Lower leg skin (tissue), 4 donors: Measurements from ENCODE around the gene ETS1. TPM values are rescaled to one million over a fixed set of nuclear protein-coding genes. Genes with fewer than 3 reads are reported as not detected.

Source experiments
- DNase-seq, 2 donors: peaks; one replicate each; pipeline ENCODE4 v3.0.0-alpha.2; 2019; ENCODE audit warnings: low spot score in 2 of 2
- H3K4me3 ChIP-seq: fragments of 200-600 bp; sonication (generic); 2 replicates; pipeline ENCODE4 v1.5.1; 2017; ENCODE audit warnings: mild to moderate bottlenecking, low read depth; ENCODE audit not compliant: poor library complexity, severe bottlenecking
- POLR2A ChIP-seq, 2 donors: fragments of 450-650 bp; IDR thresholded peaks; one replicate each; pipeline ENCODE4 v1.6.1; 2016 to 2017; ENCODE audit warnings: antibody characterized with exemption in 2 of 2, mild to moderate bottlenecking in 1 of 2, moderate library complexity in 1 of 2
- WGBS, 2 donors: methylation state at CpG; one replicate each; pipeline ENCODE4 v1.1.5; 2018; 5-methylcytosine and 5-hydroxymethylcytosine counted together
- intact Hi-C: fragments of 100-400 bp; cut with DNase I; formaldehyde crosslinking; loops from one replicate; pipeline ENCODE4 v1.15.0; 2023; ENCODE audit warnings: low total_unique reads
- total RNA-seq, 4 donors: library from RNA; depleted of rRNA; stranded (reverse); fragments of >200 nt; gene quantifications; one replicate each; pipeline ENCODE4 v1.1.0, GENCODE V29; 2016
- TF ChIP-seq, protein P1 (sequence below), 3 donors: fragments of 450-650 bp; IDR thresholded peaks; one replicate each; pipeline ENCODE4 v1.5.1; 2016; ENCODE audit warnings: antibody characterized with exemption in 3 of 3, mild to moderate bottlenecking in 3 of 3, moderate library complexity in 2 of 3

The ETS1 gene
- total RNA-seq, 4 donors from 2014 or later, result 20.6 to 38.7 (median 21.8) TPM

GRCh38 chr11:128468111-128468510, 119.2 kb downstream of the ETS1 start:
- H3K4me3 ChIP-seq, result no peak overlapping the region
- intact Hi-C loops, result no loop called here
- WGBS, 2 donors, result 74% methylated on average over 1 of the region's 1 CpG
- DNase-seq, result no peak
- TF ChIP-seq POLR2A (IDR thresholded peaks at IDR 0.05), result no peak
- TF ChIP-seq, protein P1, sequence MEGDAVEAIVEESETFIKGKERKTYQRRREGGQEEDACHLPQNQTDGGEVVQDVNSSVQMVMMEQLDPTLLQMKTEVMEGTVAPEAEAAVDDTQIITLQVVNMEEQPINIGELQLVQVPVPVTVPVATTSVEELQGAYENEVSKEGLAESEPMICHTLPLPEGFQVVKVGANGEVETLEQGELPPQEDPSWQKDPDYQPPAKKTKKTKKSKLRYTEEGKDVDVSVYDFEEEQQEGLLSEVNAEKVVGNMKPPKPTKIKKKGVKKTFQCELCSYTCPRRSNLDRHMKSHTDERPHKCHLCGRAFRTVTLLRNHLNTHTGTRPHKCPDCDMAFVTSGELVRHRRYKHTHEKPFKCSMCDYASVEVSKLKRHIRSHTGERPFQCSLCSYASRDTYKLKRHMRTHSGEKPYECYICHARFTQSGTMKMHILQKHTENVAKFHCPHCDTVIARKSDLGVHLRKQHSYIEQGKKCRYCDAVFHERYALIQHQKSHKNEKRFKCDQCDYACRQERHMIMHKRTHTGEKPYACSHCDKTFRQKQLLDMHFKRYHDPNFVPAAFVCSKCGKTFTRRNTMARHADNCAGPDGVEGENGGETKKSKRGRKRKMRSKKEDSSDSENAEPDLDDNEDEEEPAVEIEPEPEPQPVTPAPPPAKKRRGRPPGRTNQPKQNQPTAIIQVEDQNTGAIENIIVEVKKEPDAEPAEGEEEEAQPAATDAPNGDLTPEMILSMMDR (IDR thresholded peaks at IDR 0.05), result no peak

- intact Hi-C loops, result no loop called here
- DNase-seq, result peak; percentile 76 to 93
- WGBS, 2 donors, result 46 to 47% methylated on average over 9 of the region's 9 CpGs
- TF ChIP-seq, protein P1 (IDR thresholded peaks at IDR 0.05), result no peak
- TF ChIP-seq POLR2A (IDR thresholded peaks at IDR 0.05), result no peak
- no peak overlapping the region for H3K4me3 ChIP-seq
Observed at GRCh38 chr11:128467610-128468041, 119.7 kb downstream of the ETS1 start.

- no peak for DNase-seq
- intact Hi-C loops, result no loop called here
- no peak overlapping the region for H3K4me3 ChIP-seq
- WGBS, 2 donors, result 81 to 93% methylated on average over 6 of the region's 6 CpGs
- TF ChIP-seq, protein P1 (IDR thresholded peaks at IDR 0.05), result no peak
- TF ChIP-seq POLR2A (IDR thresholded peaks at IDR 0.05), result no peak
Observed at GRCh38 chr11:128467041-128467440, 120.3 kb downstream of the ETS1 start.

GRCh38 chr11:128465946-128466705, 121.2 kb downstream of the ETS1 start:
- WGBS, 2 donors, result 84 to 93% methylated on average over 15 of the region's 15 CpGs
- H3K4me3 ChIP-seq, result no peak overlapping the region
- DNase-seq, result no peak
- no peak for TF ChIP-seq POLR2A (IDR thresholded peaks at IDR 0.05)
- TF ChIP-seq, protein P1 (IDR thresholded peaks at IDR 0.05), result no peak
- intact Hi-C loops, result no loop called here

DNA sequence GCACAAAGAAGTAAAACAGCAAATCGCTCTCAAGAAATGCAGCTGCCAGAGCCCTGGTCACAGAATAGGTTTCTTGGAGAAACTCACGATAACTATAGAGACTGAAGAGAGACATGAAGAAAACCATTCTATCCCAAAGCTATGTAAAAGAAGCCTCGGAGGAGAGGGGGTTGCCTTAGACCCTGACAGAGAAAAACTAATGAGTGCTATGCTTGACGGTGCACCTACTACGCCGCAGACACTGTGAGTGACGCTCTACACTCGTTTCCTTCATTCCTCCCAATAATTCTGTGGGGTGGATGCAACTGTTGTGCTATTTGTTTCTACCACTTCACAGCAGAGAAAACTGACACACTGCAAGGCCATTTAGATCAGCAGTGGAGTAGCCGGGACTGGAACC, 121.8 kb downstream of the ETS1 start:
- DNase-seq, result no peak
- intact Hi-C loops, result no loop called here
- TF ChIP-seq, protein P1 (IDR thresholded peaks at IDR 0.05), result no peak
- TF ChIP-seq POLR2A (IDR thresholded peaks at IDR 0.05), result no peak
- H3K4me3 ChIP-seq, result no peak overlapping the region
- WGBS, 2 donors, result 88 to 91% methylated on average over 9 of the region's 9 CpGs
